HEK293 (cell line): ENCODE data around the gene DNTTIP2.

Experiments
- CTCF ChIA-PET: fragments of 350-600 bp; formaldehyde crosslinking; extraction: SDS; loops from one replicate; lab custom pipeline; 2021; ENCODE audit warnings: antibody characterized with exemption; lab: Yijun Ruan, JAX
- POLR2A ChIA-PET: fragments of 300-600 bp; formaldehyde crosslinking; extraction: SDS; loops from one replicate; lab custom pipeline; 2020; ENCODE audit warnings: antibody characterized with exemption, inconsistent platforms; lab: Yijun Ruan, JAX
- H3K27ac ChIP-seq: fragments of 200-500 bp; sonication (Bioruptor generic); 2 replicates; pipeline ENCODE4 v1.5.1; 2014; ENCODE audit warnings: low read depth, low read length, control low read depth, inconsistent platforms; ENCODE audit errors: extremely low read depth
- H3K36me3 ChIP-seq, 2 experiments: fragments of 200-500 bp in 1 of 2; sonication (Bioruptor generic) in 1 of 2; 1 replicate in 1 of 2; 2 replicates in 1 of 2; pipeline ENCODE4 v1.5.1; 2014 to 2017; ENCODE audit warnings: inconsistent platforms in 2 of 2, low read length in 2 of 2; ENCODE audit not compliant: control insufficient read depth in 2 of 2, insufficient read depth in 1 of 2
- H3K4me1 ChIP-seq: fragments of 200-500 bp; sonication (Bioruptor generic); 2 replicates; pipeline ENCODE4 v1.5.1; 2014; ENCODE audit warnings: mild to moderate bottlenecking, low read length, inconsistent platforms; ENCODE audit not compliant: control insufficient read depth, insufficient read depth
- H3K4me3 ChIP-seq: 2 replicates; pipeline ENCODE4 v1.5.1; 2011; ENCODE audit warnings: low read depth, mild to moderate bottlenecking, control low read depth, low read length, moderate library complexity
- H3K9me3 ChIP-seq: fragments of 200-500 bp; sonication (Bioruptor generic); 2 replicates; pipeline ENCODE4 v1.5.1; 2014; ENCODE audit warnings: low read depth, low read length, inconsistent platforms; ENCODE audit not compliant: control insufficient read depth, insufficient read depth
- HOXD13 ChIP-seq: sonication (generic); formaldehyde crosslinking; IDR thresholded peaks from 2 replicates; pipeline ENCODE4 v1.8.0; 2022; ENCODE audit warnings: missing genetic modification reagents, borderline replicate concordance
- SCRT1 ChIP-seq: fragments of 450-650 bp; formaldehyde crosslinking; IDR thresholded peaks from 2 replicates; pipeline ENCODE4 v1.5.1; 2016; ENCODE audit warnings: missing biosample characterization, missing genetic modification characterization, borderline replicate concordance
- ZBTB20 ChIP-seq: fragments of 450-650 bp; formaldehyde crosslinking; IDR thresholded peaks from 2 replicates; pipeline ENCODE4 v1.5.1; 2016; ENCODE audit warnings: missing biosample characterization, missing genetic modification characterization
- ZFHX2 ChIP-seq: fragments of 450-650 bp; formaldehyde crosslinking; conservative IDR thresholded peaks from 2 replicates; pipeline ENCODE4 v1.5.1; 2016; ENCODE audit warnings: missing biosample characterization, missing genetic modification characterization
- ZNF223 ChIP-seq: fragments of 450-650 bp; formaldehyde crosslinking; IDR thresholded peaks from 2 replicates; pipeline ENCODE4 v1.5.1; 2016; ENCODE audit warnings: missing biosample characterization, missing genetic modification characterization
- ZNF391 ChIP-seq: fragments of 450-650 bp; formaldehyde crosslinking; IDR thresholded peaks from 2 replicates; pipeline ENCODE4 v1.5.1; 2016; ENCODE audit warnings: low read depth, missing biosample characterization, missing genetic modification characterization, borderline replicate concordance
- ZNF473 ChIP-seq: fragments of 450-650 bp; formaldehyde crosslinking; IDR thresholded peaks from 2 replicates; pipeline ENCODE4 v1.5.1; 2017; ENCODE audit warnings: missing biosample characterization, missing genetic modification characterization
- ZNF501 ChIP-seq: fragments of 450-650 bp; formaldehyde crosslinking; IDR thresholded peaks from 2 replicates; pipeline ENCODE4 v1.5.1; 2016; ENCODE audit warnings: missing biosample characterization, missing genetic modification characterization
- ZNF530 ChIP-seq: fragments of 450-650 bp; formaldehyde crosslinking; IDR thresholded peaks from 2 replicates; pipeline ENCODE4 v1.5.1; 2016; ENCODE audit warnings: low read depth, missing biosample characterization, missing genetic modification characterization
- ZNF548 ChIP-seq: fragments of 450-650 bp; formaldehyde crosslinking; IDR thresholded peaks from 2 replicates; pipeline ENCODE4 v1.5.1; 2016; ENCODE audit warnings: missing biosample characterization, missing genetic modification characterization
- ZNF558 ChIP-seq: fragments of 450-650 bp; formaldehyde crosslinking; IDR thresholded peaks from 2 replicates; pipeline ENCODE4 v1.5.1; 2016; ENCODE audit warnings: missing biosample characterization, missing genetic modification characterization
- ZNF561 ChIP-seq: fragments of 450-650 bp; IDR thresholded peaks from 2 replicates; pipeline ENCODE4 v1.5.1; 2018; ENCODE audit warnings: missing biosample characterization, missing genetic modification characterization, borderline replicate concordance
- ZNF600 ChIP-seq: fragments of 450-650 bp; formaldehyde crosslinking; IDR thresholded peaks from 2 replicates; pipeline ENCODE4 v1.5.1; 2016; ENCODE audit warnings: missing biosample characterization, missing genetic modification characterization
- ZNF785 ChIP-seq: fragments of 450-650 bp; formaldehyde crosslinking; IDR thresholded peaks from 2 replicates; pipeline ENCODE4 v1.5.1; 2016; ENCODE audit warnings: missing biosample characterization, missing genetic modification characterization
- ZNF791 ChIP-seq: fragments of 450-650 bp; formaldehyde crosslinking; IDR thresholded peaks from 2 replicates; pipeline ENCODE4 v1.5.1; 2016; ENCODE audit warnings: missing biosample characterization, missing genetic modification characterization
- ZNF830 ChIP-seq: fragments of 450-650 bp; IDR thresholded peaks from 2 replicates; pipeline ENCODE4 v1.5.0; 2018; ENCODE audit warnings: missing biosample characterization, missing genetic modification characterization, low read depth, mild to moderate bottlenecking, moderate library complexity
- ZSCAN23 ChIP-seq: fragments of 450-650 bp; formaldehyde crosslinking; IDR thresholded peaks from 2 replicates; pipeline ENCODE4 v1.5.1; 2016; ENCODE audit warnings: missing biosample characterization, missing genetic modification characterization
- TF ChIP-seq, protein P1 (sequence below): fragments of 450-650 bp; formaldehyde crosslinking; IDR thresholded peaks from 2 replicates; pipeline ENCODE4 v1.5.1; 2016; ENCODE audit warnings: missing biosample characterization, missing genetic modification characterization
- TF ChIP-seq, protein P2 (sequence below): fragments of 450-650 bp; formaldehyde crosslinking; IDR thresholded peaks from 2 replicates; pipeline ENCODE4 v1.5.1; 2017; ENCODE audit warnings: missing biosample characterization, missing genetic modification characterization
- TF ChIP-seq, protein P3 (sequence below): fragments of 450-650 bp; formaldehyde crosslinking; IDR thresholded peaks from 2 replicates; pipeline ENCODE4 v1.5.1; 2016; ENCODE audit warnings: missing biosample characterization, missing genetic modification characterization, borderline replicate concordance
- TF ChIP-seq, protein P4 (sequence below): fragments of 450-650 bp; formaldehyde crosslinking; IDR thresholded peaks from 2 replicates; pipeline ENCODE4 v1.5.1; 2016; ENCODE audit warnings: missing biosample characterization, missing genetic modification characterization
- TF ChIP-seq, protein P5 (sequence below): fragments of 450-650 bp; formaldehyde crosslinking; IDR thresholded peaks from 2 replicates; pipeline ENCODE4; 2016; ENCODE audit warnings: missing biosample characterization, missing genetic modification characterization
- TF ChIP-seq, protein P6 (sequence below): fragments of 450-650 bp; formaldehyde crosslinking; IDR thresholded peaks from 2 replicates; pipeline ENCODE4 v1.5.1; 2017; ENCODE audit warnings: missing biosample characterization, missing genetic modification characterization

Gene DNTTIP2

DNA sequence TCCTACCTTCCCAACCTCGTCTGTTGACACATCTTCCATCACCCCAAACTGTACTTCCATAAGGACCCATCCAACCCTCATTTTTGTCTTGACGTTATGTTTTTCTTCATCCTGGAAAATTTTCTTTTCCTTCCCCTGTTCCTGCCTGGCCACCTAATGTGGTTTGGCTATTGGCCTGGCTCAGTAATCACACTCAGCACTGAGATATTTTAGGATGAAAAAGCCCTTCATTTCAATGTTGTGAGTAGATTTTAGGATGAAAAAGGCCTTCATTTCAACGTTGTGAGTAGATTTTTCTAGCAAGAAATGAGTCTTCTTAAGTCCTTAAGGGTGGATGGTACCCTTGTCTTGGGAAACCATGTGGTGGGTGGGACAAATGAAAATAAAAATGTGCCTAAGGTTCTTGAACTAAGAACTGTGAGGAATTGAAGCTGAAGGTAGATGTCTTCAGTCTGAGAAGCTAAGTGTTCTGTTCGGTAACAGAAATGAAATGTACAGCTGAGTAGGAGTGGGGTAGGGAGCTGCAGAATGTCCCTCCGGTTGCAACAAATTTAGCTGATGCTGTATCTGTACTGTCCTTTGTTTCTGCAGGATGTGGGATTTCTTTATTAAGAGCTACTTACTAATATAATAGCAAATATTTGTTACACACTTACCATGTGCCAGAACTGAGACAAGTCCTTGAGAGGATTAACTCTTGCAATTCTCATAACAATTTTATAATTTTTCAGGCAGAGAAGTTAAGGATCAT is 36.1 kb downstream of the DNTTIP2 start (continued):
- TF ChIP-seq, protein P1, sequence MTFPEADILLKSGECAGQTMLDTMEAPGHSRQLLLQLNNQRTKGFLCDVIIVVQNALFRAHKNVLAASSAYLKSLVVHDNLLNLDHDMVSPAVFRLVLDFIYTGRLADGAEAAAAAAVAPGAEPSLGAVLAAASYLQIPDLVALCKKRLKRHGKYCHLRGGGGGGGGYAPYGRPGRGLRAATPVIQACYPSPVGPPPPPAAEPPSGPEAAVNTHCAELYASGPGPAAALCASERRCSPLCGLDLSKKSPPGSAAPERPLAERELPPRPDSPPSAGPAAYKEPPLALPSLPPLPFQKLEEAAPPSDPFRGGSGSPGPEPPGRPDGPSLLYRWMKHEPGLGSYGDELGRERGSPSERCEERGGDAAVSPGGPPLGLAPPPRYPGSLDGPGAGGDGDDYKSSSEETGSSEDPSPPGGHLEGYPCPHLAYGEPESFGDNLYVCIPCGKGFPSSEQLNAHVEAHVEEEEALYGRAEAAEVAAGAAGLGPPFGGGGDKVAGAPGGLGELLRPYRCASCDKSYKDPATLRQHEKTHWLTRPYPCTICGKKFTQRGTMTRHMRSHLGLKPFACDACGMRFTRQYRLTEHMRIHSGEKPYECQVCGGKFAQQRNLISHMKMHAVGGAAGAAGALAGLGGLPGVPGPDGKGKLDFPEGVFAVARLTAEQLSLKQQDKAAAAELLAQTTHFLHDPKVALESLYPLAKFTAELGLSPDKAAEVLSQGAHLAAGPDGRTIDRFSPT (tag by site-specific recombination), result no peak
- TF ChIP-seq, protein P2, sequence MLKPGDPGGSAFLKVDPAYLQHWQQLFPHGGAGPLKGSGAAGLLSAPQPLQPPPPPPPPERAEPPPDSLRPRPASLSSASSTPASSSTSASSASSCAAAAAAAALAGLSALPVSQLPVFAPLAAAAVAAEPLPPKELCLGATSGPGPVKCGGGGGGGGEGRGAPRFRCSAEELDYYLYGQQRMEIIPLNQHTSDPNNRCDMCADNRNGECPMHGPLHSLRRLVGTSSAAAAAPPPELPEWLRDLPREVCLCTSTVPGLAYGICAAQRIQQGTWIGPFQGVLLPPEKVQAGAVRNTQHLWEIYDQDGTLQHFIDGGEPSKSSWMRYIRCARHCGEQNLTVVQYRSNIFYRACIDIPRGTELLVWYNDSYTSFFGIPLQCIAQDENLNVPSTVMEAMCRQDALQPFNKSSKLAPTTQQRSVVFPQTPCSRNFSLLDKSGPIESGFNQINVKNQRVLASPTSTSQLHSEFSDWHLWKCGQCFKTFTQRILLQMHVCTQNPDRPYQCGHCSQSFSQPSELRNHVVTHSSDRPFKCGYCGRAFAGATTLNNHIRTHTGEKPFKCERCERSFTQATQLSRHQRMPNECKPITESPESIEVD, result no peak
- TF ChIP-seq, protein P3, sequence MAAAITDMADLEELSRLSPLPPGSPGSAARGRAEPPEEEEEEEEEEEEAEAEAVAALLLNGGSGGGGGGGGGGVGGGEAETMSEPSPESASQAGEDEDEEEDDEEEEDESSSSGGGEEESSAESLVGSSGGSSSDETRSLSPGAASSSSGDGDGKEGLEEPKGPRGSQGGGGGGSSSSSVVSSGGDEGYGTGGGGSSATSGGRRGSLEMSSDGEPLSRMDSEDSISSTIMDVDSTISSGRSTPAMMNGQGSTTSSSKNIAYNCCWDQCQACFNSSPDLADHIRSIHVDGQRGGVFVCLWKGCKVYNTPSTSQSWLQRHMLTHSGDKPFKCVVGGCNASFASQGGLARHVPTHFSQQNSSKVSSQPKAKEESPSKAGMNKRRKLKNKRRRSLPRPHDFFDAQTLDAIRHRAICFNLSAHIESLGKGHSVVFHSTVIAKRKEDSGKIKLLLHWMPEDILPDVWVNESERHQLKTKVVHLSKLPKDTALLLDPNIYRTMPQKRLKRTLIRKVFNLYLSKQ (tag by site-specific recombination), result no peak
- TF ChIP-seq, protein P4, sequence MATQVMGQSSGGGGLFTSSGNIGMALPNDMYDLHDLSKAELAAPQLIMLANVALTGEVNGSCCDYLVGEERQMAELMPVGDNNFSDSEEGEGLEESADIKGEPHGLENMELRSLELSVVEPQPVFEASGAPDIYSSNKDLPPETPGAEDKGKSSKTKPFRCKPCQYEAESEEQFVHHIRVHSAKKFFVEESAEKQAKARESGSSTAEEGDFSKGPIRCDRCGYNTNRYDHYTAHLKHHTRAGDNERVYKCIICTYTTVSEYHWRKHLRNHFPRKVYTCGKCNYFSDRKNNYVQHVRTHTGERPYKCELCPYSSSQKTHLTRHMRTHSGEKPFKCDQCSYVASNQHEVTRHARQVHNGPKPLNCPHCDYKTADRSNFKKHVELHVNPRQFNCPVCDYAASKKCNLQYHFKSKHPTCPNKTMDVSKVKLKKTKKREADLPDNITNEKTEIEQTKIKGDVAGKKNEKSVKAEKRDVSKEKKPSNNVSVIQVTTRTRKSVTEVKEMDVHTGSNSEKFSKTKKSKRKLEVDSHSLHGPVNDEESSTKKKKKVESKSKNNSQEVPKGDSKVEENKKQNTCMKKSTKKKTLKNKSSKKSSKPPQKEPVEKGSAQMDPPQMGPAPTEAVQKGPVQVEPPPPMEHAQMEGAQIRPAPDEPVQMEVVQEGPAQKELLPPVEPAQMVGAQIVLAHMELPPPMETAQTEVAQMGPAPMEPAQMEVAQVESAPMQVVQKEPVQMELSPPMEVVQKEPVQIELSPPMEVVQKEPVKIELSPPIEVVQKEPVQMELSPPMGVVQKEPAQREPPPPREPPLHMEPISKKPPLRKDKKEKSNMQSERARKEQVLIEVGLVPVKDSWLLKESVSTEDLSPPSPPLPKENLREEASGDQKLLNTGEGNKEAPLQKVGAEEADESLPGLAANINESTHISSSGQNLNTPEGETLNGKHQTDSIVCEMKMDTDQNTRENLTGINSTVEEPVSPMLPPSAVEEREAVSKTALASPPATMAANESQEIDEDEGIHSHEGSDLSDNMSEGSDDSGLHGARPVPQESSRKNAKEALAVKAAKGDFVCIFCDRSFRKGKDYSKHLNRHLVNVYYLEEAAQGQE, result no peak
- TF ChIP-seq SCRT1 (tag by site-specific recombination), result no peak
- no peak for TF ChIP-seq ZNF561
- no peak for TF ChIP-seq ZNF548

DNA sequence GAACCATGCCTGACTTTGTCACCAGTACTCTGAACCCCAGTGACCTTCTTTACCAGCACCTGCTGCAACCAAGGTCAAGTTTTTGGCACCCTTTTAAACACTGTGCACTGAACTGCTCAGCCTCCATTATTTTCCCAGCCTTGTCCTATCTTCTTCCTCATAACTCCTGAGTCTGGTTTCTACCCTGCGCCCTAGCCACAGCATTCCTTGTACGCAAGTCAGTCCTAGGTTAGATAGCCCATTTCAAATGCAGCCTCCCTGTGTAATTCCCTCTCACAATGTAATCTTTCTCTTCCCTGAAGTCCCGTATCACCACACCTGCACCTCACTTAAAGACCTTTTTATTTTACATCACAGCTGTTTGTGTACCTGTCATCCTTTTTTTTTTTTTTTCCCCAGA is 37.2 kb downstream of the DNTTIP2 start:
- ChIA-PET POLR2A (no interaction called here), CTCF (interaction anchor here (0.6 to 7.9 kb wide), 3 partner anchors 26 to 537 kb away, joined by 3 to 120 read pairs (median 4); no protein-coding TSS in a partner anchor)
- Histone ChIP-seq H3K27ac (no peak overlapping the region), H3K4me1 (peaks cover 3% of the 10 kb centered on the region; the same call in 1 of the 2 replicates), H3K9me3 (no peaks in the 10 kb centered on the region), H3K36me3 (no peaks in the 10 kb centered on the region), H3K4me3 (no peak overlapping the region)
- no peak for TF ChIP-seq HOXD13 (CRISPR knock-in tag)
- no peak for TF ChIP-seq ZBTB20
- no peak for TF ChIP-seq ZNF791 (tag by site-specific recombination)
- TF ChIP-seq ZNF501 (tag by site-specific recombination), result no peak
- TF ChIP-seq ZNF391 (tag by site-specific recombination), result no peak
- no peak for TF ChIP-seq ZNF223 (tag by site-specific recombination)
- TF ChIP-seq, protein P5, sequence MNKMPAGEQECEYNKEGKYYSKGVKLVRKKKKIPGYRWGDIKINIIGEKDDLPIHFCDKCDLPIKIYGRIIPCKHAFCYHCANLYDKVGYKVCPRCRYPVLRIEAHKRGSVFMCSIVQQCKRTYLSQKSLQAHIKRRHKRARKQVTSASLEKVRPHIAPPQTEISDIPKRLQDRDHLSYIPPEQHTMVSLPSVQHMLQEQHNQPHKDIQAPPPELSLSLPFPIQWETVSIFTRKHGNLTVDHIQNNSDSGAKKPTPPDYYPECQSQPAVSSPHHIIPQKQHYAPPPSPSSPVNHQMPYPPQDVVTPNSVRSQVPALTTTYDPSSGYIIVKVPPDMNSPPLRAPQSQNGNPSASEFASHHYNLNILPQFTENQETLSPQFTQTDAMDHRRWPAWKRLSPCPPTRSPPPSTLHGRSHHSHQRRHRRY (tag by site-specific recombination), result no peak
- TF ChIP-seq ZNF830, result no peak
- TF ChIP-seq, protein P6, sequence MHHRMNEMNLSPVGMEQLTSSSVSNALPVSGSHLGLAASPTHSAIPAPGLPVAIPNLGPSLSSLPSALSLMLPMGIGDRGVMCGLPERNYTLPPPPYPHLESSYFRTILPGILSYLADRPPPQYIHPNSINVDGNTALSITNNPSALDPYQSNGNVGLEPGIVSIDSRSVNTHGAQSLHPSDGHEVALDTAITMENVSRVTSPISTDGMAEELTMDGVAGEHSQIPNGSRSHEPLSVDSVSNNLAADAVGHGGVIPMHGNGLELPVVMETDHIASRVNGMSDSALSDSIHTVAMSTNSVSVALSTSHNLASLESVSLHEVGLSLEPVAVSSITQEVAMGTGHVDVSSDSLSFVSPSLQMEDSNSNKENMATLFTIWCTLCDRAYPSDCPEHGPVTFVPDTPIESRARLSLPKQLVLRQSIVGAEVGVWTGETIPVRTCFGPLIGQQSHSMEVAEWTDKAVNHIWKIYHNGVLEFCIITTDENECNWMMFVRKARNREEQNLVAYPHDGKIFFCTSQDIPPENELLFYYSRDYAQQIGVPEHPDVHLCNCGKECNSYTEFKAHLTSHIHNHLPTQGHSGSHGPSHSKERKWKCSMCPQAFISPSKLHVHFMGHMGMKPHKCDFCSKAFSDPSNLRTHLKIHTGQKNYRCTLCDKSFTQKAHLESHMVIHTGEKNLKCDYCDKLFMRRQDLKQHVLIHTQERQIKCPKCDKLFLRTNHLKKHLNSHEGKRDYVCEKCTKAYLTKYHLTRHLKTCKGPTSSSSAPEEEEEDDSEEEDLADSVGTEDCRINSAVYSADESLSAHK (tag by site-specific recombination), result no peak
- TF ChIP-seq ZNF473 (tag by site-specific recombination), result no peak
- no peak for TF ChIP-seq ZNF785
- TF ChIP-seq ZNF600 (tag by site-specific recombination), result no peak
- TF ChIP-seq ZSCAN23, result no peak
- TF ChIP-seq ZFHX2, result no peak
- TF ChIP-seq ZNF530 (tag by site-specific recombination), result no peak
- no peak for TF ChIP-seq ZNF558 (tag by site-specific recombination)
